Kidney tubule cell (primary cell): ENCODE results near the gene CABLES1.
A peak's percentile ranks its signal among the peaks of the same experiment; 100 is the strongest.

Experiments used
- DNase-seq: peaks from one replicate; pipeline ENCODE4 v3.0.0-alpha.2; 2018; ENCODE audit warnings: low spot score

Gene CABLES1

GRCh38 chr18:23306822-23307221 is 171.5 kb downstream of the CABLES1 start:
- no peak for DNase-seq

DNA sequence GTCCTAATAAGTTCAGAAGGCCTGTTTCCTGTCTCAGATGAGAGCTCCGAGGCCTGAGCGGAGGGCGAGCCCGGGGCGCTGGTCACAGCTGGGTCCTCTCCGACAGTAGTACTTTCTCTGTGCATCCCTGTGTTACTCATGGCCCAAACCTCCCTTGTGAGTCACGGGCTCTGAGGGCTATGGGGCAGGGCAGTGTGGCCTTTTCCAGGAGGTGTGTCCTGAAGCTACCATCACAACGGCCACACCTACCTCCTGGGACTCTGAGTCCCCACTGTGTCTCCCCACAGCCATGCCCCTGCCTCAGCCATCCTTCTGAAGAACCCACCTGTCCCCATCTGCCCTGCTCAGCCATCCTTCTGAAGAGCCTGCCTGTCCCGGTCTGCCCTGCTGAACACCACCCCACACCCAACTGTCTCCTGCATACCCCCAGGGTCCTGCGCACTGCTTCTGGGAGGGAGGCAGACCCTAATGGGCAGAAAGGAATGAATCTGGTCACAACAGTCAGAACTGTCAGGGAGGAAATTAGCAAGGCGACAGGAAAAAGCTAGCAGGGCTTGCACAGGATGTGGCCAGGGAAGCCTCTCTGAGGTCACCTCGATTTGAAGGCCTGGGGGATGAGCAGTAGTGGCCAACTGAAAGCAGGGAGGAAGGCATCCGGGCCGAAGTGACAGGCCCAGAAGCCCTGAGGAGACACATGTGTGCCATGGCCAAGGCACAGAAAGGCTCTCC is 172.4 kb downstream of the CABLES1 start:
- peak; percentile 67 for DNase-seq
